RWPE2 (cell line): ENCODE data around the gene AK8.

Experiments
- ATAC-seq: fragments of 200-7000 bp; cut with Tn5 transposase; 3 replicates; pipeline ENCODE4 v1.9.1; 2021; ENCODE audit warnings: low read depth
- DNase-seq: peaks from one replicate; pipeline ENCODE4 v3.0.0-alpha.2; 2020; ENCODE audit warnings: low spot score
- H3K27ac ChIP-seq: fragments of 450-650 bp; 2 replicates; pipeline ENCODE4 v1.5.1; 2017; ENCODE audit warnings: mild to moderate bottlenecking; ENCODE audit not compliant: poor library complexity, severe bottlenecking
- H3K27me3 ChIP-seq: fragments of 250-450 bp; sonication (Bioruptor Pico); 2 replicates; pipeline ENCODE4 v1.5.1; 2021; ENCODE audit warnings: mild to moderate bottlenecking, moderate library complexity; ENCODE audit not compliant: insufficient read depth, poor library complexity, severe bottlenecking
- H3K36me3 ChIP-seq: fragments of 250-450 bp; sonication (Bioruptor Pico); 2 replicates; pipeline ENCODE4 v1.5.1; 2020; ENCODE audit warnings: low read depth, mild to moderate bottlenecking, moderate library complexity
- H3K4me1 ChIP-seq: fragments of 250-450 bp; sonication (Bioruptor Pico); 2 replicates; pipeline ENCODE4 v1.5.1; 2021; ENCODE audit warnings: mild to moderate bottlenecking, moderate library complexity; ENCODE audit not compliant: insufficient read depth, poor library complexity, severe bottlenecking
- H3K4me3 ChIP-seq: fragments of 250-450 bp; sonication (Bioruptor Pico); 2 replicates; pipeline ENCODE4 v1.5.1; 2021; ENCODE audit warnings: mild to moderate bottlenecking, moderate library complexity; ENCODE audit not compliant: severe bottlenecking
- H3K9me3 ChIP-seq: fragments of 250-450 bp; sonication (Bioruptor Pico); 2 replicates; pipeline ENCODE4 v1.5.1; 2021; ENCODE audit warnings: mild to moderate bottlenecking, moderate library complexity; ENCODE audit not compliant: severe bottlenecking
- CTCF ChIP-seq: fragments of 450-650 bp; IDR thresholded peaks from one replicate; pipeline ENCODE4 v1.5.1; 2017; ENCODE audit warnings: mild to moderate bottlenecking, moderate library complexity; ENCODE audit not compliant: poor library complexity, severe bottlenecking

Gene AK8

DNA sequence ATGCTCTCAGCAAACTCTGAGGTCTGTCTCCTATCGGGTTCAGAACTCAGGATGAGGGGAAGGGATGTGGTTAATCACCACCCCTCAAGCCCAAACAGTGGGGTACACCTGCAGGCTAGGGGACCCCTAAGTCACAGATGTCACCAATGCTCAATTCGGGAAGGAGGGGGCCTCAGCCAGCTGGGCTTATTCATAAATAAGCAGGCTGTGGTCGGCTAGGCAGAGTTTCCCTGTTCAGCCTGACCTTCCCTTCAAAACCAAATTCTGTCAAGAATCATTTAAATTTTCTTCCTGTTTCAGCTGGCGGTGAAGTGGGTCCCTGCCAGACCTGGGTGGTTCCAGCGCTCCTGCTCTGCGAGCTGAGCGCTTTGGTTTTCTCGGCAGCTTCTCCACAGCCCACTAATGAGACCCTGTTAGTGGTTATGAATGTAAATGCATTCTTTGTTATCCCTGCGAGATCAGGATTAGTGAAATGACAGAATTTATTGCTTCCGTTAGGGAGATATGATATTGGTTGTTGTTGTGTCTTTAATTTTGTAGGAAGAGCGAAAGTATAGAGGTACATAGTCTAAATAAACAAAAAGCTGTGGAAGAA is 68.3 kb downstream of the AK8 start:
- Histone ChIP-seq H3K27me3 (no peaks in the 10 kb centered on the region), H3K4me3 (no peak overlapping the region), H3K27ac (no peak overlapping the region), H3K9me3 (no peaks in the 10 kb centered on the region), H3K4me1 (no peaks in the 10 kb centered on the region), H3K36me3 (no peaks in the 10 kb centered on the region)
- DNase-seq (no peak), ATAC-seq (no peak)
- no peak for TF ChIP-seq CTCF

DNA sequence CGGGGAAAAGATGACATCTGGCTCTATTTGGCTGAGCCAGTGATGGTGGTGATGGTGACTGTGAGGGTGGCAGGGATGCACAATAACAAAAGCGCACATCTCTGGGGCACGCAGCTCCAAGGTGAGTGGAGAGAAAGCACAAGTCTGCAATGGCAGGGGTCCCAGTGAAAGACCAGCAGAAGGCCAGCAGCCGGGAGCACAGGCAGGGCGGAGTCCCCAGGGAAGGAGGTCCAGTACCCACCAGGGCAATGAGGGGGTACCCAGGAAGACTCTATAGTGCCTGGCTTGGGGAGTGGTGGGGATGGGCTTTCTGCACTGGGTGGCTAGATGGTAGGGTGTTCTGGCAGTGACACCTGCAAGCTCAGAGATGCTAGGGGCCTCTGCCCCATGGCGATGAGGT is 69.4 kb downstream of the AK8 start:
- H3K36me3 ChIP-seq: no peaks in the 10 kb centered on the region
- H3K4me1 ChIP-seq: no peaks in the 10 kb centered on the region
- H3K27me3 ChIP-seq: no peaks in the 10 kb centered on the region
- no peak overlapping the region for H3K27ac ChIP-seq
- no peak for TF ChIP-seq CTCF
- H3K4me3 ChIP-seq: no peak overlapping the region
- DNase-seq (no peak), ATAC-seq (no peak)
- no peaks in the 10 kb centered on the region for H3K9me3 ChIP-seq

GRCh38 chr9:132806723-132807421 is 71.2 kb downstream of the AK8 start:
- DNase-seq (no peak), ATAC-seq (peak; percentile 36; the same call in 1 of the 3 replicates)
- TF ChIP-seq CTCF: no peak

DNA sequence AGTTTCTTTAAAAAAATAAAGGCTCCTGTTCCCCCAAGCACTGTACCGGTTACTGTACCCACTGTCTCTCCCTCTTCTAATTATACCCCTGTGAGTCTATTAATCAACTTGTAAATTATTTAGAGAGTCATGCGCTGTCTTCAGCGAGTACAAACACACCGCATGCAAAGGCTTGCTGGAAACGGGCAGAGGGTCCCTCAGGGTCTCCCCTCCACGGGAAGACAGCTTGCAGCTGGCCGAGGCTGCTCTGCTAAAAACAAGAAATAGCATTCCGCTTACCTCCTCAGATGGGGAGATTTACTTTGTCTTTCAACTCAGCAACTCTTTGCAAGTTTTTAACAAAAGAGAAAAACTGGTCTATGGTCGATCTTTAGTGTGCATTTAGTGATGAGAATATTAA is 71.8 kb downstream of the AK8 start:
- no peak overlapping the region for H3K27ac ChIP-seq
- no peaks in the 10 kb centered on the region for H3K4me1 ChIP-seq
- no peaks in the 10 kb centered on the region for H3K9me3 ChIP-seq
- no peak for DNase-seq
- no peaks in the 10 kb centered on the region for H3K27me3 ChIP-seq
- H3K4me3 ChIP-seq: no peak overlapping the region
- no peaks in the 10 kb centered on the region for H3K36me3 ChIP-seq
- ATAC-seq: no peak
- no peak for TF ChIP-seq CTCF

More at GRCh38 chr9:132806723-132807421, 71.2 kb downstream of the AK8 start:
- no peaks in the 10 kb centered on the region for H3K27me3 ChIP-seq
- H3K27ac ChIP-seq: no peak overlapping the region
- H3K4me1 ChIP-seq: no peaks in the 10 kb centered on the region
- no peaks in the 10 kb centered on the region for H3K36me3 ChIP-seq
- no peak overlapping the region for H3K4me3 ChIP-seq
- no peaks in the 10 kb centered on the region for H3K9me3 ChIP-seq
